Measurements from ENCODE around the gene SOHLH1. TPM values are rescaled to one million over a fixed set of nuclear protein-coding genes. Genes with fewer than 3 reads are reported as not detected.

The SOHLH1 gene
- total RNA-seq, 1 donor from 2014 or later = not detected

GRCh38 chr9:135696446-135696845 lies 2.8 kb downstream of the SOHLH1 start:
- no peak for TF ChIP-seq CTCF (IDR thresholded peaks at IDR 0.05)
- H3K9me3 ChIP-seq = no peaks in the 10 kb centered on the region
- no peaks in the 10 kb centered on the region for H3K4me1 ChIP-seq
- H3K4me3 ChIP-seq = no peak overlapping the region
- DNase-seq (ENCODE audit: low spot score in 2 of 2) = no peak
- intact Hi-C loops (cut with DNase I) = no loop called here
- no peak overlapping the region for H3K27ac ChIP-seq
- H3K36me3 ChIP-seq = no peaks in the 10 kb centered on the region
- H3K27me3 ChIP-seq = peaks cover under 1% of the 10 kb centered on the region

GRCh38 chr9:135695642-135696041 lies 3.6 kb downstream of the SOHLH1 start:
- intact Hi-C loops (cut with DNase I) = no loop called here
- H3K4me3 ChIP-seq = no peak overlapping the region

GRCh38 chr9:135695036-135695435 lies 4.2 kb downstream of the SOHLH1 start:
- no peak overlapping the region for H3K27ac ChIP-seq
- H3K4me1 ChIP-seq = no peaks in the 10 kb centered on the region
- H3K9me3 ChIP-seq = no peaks in the 10 kb centered on the region
- intact Hi-C loops (cut with DNase I) = no loop called here
- DNase-seq (ENCODE audit: low spot score in 2 of 2) = no peak
- no peak for TF ChIP-seq CTCF (IDR thresholded peaks at IDR 0.05)
- H3K36me3 ChIP-seq = no peaks in the 10 kb centered on the region
- no peak overlapping the region for H3K4me3 ChIP-seq
- H3K27me3 ChIP-seq = no peaks in the 10 kb centered on the region

More at GRCh38 chr9:135695642-135696041, 3.6 kb downstream of the SOHLH1 start:
- Histone ChIP-seq H3K27me3 (no peaks in the 10 kb centered on the region), H3K36me3 (no peaks in the 10 kb centered on the region), H3K4me1 (no peaks in the 10 kb centered on the region), H3K27ac (no peak overlapping the region), H3K9me3 (no peaks in the 10 kb centered on the region)
- TF ChIP-seq CTCF (IDR thresholded peaks at IDR 0.05) = no peak
- no peak for DNase-seq (ENCODE audit: low spot score in 2 of 2)

GRCh38 chr9:135694414-135694813 lies 4.9 kb downstream of the SOHLH1 start:
- no peak overlapping the region for H3K27ac ChIP-seq
- H3K4me3 ChIP-seq = no peak overlapping the region
- H3K9me3 ChIP-seq = no peaks in the 10 kb centered on the region
- no peaks in the 10 kb centered on the region for H3K27me3 ChIP-seq
- no peaks in the 10 kb centered on the region for H3K4me1 ChIP-seq
- intact Hi-C loops (cut with DNase I) = no loop called here
- no peaks in the 10 kb centered on the region for H3K36me3 ChIP-seq
- no peak for DNase-seq (ENCODE audit: low spot score in 2 of 2)
- TF ChIP-seq CTCF (IDR thresholded peaks at IDR 0.05) = no peak

- no peak for TF ChIP-seq CTCF (IDR thresholded peaks at IDR 0.05)
- Histone ChIP-seq H3K4me3 (no peak overlapping the region), H3K9me3 (no peaks in the 10 kb centered on the region), H3K27me3 (no peaks in the 10 kb centered on the region), H3K4me1 (no peaks in the 10 kb centered on the region), H3K27ac (no peak overlapping the region), H3K36me3 (no peaks in the 10 kb centered on the region)
- intact Hi-C loops (cut with DNase I) = no loop called here
- DNase-seq (ENCODE audit: low spot score in 2 of 2) = no peak
Measured at GRCh38 chr9:135693771-135694170, 5.5 kb downstream of the SOHLH1 start.

- no peak overlapping the region for H3K4me3 ChIP-seq
- no peaks in the 10 kb centered on the region for H3K9me3 ChIP-seq
- H3K4me1 ChIP-seq = no peaks in the 10 kb centered on the region
- H3K36me3 ChIP-seq = no peaks in the 10 kb centered on the region
- DNase-seq (ENCODE audit: low spot score in 2 of 2) = no peak
- no peak for TF ChIP-seq CTCF (IDR thresholded peaks at IDR 0.05)
- no peak overlapping the region for H3K27ac ChIP-seq
- intact Hi-C loops (cut with DNase I) = no loop called here
- no peaks in the 10 kb centered on the region for H3K27me3 ChIP-seq
Measured at GRCh38 chr9:135693265-135693664, 6.0 kb downstream of the SOHLH1 start.
